ENCODE results near the gene PRKACG.
A peak's percentile ranks its signal among the peaks of the same experiment; 100 is the strongest.
"Not testable (repeated sequence)": the region's sequence is repeated elsewhere in the genome, so short reads cannot be mapped to it uniquely, and the experiment has no call there.

PRKACG gene

DNA sequence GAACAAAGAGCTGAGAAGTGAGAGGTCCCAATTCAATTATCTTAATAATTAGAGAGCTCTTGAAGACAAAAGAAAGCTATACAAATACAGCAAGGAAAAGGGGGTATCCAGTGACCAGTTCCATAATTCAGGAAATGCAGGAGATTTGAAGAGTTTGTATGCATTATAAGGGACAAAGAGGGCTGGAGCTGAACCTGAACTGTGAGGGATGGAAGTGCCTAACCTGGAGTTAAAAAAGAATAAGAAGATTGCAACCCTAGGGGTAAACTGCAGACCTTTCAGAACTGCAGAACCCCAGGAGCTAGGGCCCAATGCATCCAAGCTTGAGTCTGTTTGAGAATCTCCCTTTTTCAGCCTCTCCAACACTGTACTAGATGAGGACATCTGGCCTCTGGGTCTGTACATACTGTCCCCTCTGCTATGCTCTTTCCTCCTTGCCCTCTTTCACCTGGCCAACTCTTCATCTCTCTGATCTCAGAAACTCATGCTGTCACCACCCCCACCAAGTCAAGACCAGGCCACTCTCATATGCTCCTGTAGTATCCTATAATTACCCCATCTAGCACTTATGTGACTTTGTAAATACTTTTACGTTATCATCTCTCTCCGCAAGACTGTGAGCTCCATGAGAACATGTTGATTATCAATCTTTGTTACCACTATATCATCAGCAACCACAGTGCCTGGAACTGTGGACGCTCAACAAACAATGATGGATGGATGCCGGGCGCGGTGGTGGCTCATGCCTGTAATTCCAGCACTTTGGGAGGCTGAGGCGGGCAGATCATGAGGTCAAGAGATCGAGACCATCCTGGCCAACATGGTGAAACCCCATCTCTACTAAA, 6.6 kb upstream of the PRKACG start:
- DNase-seq, result peak; percentile 62

DNA sequence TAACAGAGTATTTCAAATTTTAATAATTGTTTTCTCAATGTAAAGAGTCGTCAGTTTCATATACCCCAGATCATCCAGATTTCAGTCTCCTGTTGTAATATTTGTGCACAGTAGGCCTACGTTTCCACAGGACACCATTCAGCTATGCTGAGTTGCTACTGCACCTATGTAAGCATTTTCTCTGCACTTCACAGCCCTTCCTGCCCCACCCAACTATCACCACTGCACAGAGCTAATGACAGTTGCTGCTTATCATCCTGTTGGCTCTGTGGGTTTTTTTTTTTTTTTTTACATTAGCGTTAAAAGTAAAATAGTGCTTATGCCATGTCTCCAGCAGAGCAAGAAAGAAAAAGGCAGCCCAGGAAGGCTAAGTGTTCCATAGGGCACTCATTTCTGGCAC, 5.9 kb upstream of the PRKACG start:
- DNase-seq, result peak; percentile 93

DNA sequence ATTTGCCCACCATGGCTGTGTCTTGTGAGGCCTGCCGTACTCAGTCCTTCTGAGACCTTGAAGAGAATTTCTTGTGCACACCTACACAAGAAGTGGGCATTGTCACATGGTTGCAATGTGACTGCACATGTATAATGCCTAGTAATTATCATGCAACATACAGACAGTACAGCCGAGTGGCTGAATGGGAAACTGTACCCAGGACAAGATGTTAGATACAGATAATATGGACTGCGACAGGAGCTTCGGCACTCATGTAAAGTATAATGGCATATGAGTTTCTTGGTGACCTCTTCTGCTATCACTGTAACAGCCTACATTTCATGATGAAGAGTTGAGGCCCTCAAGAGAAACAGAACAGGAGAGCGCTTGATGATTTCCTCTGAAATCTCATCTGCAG, 4.8 kb upstream of the PRKACG start:
- DNase-seq, result peak; percentile 78

DNA sequence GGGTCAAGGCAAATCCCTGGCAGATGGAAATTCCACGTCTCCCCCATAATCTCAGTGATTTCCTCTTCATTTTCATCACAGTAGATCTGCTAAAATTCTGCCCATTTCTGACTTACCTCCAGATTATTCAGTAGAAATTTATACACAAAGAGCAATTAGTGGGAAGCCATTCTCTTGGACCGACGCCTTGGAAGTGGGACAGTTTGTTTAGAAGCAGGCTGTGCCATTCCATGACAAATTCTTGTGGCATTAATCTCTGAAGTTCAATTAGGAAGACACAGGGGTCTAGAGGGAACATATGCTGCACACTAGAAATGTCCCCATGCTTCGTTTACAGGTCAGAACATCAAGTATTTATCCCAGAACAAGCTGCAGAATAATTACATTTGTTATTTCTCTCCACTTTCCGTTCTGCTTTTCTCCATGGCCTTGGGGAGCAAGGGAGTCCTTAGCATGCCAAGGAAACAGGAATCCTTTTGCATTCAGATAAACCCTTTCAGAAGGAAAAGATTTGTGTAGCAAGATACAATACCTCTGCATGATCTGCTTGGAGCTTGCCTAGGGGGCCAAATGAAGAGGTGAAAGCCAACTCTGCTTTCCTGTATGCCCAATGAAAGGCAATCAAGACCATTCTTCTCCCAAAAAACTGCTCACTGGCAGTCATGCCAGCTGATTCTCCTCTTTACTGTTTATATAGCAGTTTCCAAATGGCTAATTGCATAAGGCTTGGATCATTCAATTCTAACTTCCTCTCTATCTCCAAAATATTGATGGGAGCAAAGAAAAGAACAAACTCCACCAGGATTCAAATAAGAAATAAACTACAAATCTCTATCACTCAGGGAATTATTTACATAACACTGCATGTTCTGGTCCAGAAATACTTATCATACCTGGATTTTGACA, 2.5 kb upstream of the PRKACG start:
- DNase-seq, result no peak

DNA sequence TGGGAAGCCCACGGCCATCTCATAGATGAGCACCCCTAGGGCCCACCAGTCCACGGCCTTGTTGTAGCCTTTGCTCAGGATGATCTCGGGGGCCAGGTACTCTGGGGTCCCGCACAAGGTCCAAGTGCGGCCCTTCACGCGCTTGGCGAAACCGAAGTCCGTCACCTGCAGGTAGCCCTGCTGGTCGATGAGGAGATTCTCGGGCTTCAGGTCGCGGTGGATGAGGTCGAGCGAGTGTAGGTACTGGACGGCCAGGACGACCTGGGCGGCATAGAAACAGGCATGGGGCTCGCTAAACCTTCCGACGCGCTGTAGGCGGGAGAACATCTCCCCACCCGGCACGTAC, 558 bp downstream of the PRKACG start:
- no peak for DNase-seq

DNA sequence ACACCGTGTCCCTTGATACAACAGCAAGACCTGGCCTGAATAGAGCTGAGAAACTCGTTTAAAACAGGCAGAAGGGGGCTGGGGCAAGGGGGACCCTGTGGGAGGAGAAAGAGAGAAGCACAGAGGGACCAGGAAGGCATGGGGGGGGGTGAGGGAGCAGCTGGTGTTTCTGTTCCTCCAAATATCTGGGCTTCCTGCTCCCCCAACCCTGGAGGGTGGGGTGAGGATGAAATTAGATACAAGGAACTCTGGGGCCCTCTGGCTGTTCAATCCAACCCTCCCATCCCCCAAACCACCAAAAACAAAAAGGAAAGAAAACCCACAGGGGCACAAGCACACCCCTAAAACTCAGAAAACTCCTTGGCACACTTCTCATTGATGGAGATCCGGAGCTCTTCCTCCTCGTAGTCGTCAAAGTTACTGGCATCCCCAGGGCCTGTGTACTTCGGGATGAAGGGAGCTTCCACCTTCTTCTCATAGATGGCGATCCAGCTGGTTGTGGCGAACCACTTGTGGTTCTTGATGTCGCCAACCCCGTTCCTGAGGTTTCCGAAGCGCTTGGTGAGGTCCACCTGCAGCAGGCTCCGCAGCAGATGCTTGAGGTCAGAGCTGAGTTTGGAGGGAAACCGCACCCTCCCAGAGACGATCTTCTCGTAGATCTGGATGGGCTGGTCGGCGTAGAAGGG, 1.1 kb downstream of the PRKACG start:
- no peak for DNase-seq

DNA sequence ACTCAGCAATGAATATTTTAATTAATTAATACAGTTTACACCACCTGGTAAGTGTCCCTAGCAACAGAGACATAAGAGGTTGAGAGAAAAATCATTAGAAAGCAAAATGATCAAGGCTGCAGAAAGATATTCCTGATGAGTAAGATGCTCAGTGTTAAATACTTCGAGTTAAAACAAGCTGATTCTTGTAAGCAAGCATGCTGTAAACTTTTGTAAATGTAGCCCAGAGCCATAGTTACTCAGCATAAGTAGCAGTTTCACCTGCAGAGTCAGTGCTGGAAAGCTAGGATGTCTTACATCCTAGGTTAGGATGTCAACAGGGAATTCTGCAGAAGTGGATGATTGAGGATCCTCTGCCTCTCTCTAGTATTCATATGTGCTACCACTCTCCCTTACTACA, 4.2 kb downstream of the PRKACG start:
- no peak for DNase-seq

DNA sequence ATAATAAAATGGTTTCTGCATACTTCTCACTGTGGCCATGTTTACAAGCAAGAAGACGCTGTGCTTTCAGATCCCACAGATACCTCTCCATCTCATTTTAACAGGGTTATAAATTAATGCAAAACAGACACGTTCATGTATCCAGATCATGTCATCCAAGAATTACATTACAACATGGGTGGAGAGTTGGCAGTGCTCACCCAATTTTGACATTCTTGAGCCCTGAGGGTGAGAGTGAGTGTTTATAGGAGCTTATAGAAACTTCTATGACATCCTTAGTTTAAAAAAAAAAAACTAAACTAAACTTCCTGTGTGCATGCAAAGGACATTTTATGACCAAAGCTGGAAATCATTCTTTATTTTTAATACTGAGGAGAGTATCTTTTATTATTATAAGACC, 9.1 kb downstream of the PRKACG start:
- DNase-seq, result no peak

DNA sequence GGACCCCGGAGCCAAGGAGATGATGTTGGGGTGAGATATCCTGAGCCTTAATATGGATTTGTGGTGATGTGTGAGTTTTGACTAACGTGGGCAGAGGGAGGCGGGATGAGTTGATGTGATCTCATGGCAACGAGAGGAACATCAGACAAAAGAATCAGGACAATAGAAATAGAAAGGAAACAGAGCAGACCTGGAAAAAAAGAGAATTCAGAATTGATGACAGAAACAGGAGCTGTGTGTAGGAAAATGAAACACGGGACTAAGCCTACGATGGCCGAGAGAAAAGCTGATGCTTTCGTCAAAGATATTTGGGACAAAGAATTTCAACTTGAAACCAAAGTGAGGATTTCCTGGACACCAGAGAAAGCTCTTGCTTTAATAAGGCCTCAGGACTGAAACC, 10.9 kb downstream of the PRKACG start:
- no peak for DNase-seq

DNA sequence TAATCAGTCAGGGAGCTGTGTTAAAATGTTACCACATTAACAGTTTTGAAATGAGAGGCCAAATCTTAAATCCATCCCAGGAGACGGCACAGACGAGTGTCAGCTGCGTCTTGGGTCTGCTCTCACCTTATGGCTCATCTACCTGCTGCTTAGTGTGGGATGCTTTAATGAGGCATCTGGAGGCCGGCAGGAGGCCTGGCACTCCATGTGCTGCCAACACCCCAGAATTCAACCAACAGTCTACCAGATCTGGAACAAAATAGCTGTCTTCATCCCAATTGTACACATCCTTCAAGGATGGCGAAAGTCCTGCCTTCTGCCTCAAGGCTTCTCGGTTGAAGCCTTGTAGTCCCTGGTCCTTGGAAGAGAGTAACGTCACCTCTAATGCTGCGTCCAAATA, 12.0 kb downstream of the PRKACG start:
- no peak for DNase-seq

DNA sequence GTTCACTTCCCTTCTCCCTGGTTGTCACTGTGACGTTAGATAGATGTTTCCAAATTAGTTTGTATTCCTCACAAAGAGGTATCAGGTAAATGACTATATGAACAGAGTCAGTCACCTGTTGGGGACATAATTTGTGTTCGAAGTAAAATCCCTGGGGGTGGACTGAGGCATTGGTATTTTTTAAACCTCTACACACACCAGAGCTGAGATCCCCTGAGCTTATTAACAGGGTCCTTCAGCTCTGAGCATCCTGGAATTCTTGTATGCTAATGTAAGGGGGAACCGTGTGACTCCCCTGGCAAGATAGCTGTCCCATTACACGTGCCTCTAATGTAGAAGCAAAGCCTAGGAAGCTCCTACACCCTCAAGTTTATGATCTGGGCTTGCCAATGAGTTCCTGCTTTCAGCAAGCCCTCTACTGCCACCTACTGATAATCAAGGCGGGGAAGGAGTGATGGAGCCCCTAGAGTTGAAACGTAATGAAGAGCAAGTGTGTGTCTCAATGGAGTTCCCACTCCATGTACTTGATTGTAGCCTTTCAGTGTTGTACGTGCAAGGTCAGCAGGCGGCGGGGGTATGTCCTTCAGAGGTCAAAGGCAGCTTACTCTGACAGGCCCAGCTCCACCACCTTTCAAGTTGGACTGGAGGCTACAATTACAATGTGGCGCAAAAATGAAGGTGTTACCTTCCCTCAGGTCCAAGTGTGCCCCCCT, 14.4 kb downstream of the PRKACG start:
- DNase-seq, result peak; percentile 90

DNA sequence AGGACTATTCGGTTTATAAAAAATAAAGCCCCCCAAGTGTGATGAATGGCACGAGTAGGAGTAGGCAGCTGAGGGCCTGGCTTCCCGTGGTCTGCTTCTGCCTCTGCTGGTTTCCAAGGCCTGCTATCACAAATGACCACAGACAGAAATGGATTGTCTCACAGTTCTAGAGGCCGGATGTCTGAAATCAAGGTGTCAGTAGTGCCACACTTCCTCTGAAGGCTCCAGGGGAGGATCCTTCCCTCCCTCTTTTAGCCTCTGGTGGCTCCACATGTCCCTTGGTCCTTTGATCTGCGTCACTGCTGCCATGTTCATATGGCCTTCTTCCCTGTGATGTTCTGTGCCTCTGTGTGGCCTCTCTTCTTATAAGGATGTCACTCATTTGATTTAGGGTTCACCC, 15.1 kb downstream of the PRKACG start:
- DNase-seq, result peak; percentile 42

DNA sequence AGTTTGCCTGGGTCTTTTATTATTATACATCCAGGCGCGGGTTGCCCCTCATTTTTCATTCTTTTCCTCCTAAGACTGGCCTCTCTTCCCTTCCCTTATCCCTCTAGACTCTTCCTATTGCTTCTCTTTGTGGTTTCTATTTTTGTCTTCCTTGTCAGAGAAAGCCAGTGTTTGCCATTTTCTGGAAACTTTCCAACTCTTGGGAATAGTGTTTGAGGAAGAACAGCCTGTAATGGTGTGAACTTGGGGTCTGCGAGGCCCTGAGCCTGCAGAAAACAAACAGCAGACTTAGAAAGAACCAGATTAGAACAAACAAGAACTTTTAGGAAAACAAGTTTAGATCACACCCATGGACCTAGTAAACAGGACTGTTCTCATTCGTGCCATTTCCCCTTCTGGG, 15.5 kb downstream of the PRKACG start:
- DNase-seq, result no peak

DNA sequence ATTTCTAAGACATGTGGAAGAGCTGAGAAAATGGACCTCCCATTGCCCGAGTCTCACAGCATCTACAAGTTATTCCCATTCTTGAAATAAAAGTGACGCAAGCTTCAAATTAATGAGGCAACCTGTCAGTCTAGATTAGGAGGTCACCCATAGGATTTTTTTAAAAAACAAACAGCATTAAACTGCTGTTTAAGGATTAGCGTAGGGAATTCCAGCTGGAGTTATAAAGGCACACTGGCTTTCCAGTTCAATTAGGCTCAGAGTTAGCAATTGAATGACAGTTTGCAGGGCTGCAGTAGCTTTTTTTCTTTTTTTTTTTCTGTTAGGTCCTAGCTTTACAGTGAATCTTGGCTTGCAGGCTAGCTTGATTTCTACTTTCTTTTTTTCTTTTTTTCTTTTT, 16.2 kb downstream of the PRKACG start:
- DNase-seq, result no peak

DNA sequence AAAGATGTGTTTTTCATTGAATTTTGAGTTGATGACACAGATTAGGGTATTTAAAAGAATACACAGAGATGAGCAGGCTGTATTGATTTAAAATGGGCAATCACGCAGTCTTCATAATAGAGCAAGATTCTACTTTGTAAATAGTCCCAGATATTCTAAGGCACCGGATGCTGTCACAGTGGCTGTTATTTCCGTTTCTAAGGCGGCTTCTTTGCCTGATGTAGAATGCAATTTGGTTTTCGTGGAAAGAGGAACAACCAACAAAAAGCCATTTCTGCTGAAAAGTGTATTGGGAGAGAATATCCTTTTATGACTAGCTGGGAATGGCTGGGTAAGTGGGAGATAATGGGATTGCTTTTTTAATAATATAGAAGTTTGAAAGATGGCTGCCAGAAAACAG, 17.5 kb downstream of the PRKACG start:
- no peak for DNase-seq

DNA sequence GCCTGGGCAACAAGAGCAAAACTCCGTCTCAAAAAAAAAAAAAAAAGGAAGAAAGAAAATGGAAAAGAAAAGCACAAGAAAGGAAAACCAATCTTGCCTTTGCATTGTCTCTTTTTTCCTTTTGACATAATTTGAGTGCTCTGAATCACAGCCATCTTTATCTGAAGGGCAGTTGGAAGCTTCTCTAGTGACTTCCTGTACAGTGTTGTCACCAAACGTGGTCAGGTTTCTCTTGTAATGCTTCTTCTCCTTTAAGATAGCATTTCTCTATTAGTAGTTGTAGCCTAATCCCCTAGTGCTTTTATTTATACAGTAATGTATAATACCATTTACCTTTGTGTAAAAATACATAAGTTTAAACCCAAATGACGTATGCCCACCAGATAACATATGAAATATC, 18.1 kb downstream of the PRKACG start:
- no peak for DNase-seq

DNA sequence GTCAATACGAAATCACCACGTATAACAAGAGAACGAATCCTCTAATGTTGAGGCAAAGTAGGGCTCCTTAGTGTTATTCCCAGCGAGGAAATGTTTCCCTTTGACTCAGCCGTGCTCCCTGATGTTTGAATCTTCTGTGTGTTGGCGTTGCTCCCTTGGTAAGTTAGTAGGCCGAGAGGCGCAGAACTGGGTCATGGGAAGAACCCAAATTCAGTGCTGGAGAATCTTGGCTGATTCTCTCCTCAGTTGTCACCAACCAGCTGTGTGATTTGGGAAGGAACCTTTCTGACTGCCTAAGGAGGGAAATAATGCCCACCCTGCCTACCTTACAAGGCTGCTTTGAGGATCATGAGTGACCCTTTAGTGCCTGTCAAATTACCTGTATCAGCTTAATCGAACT, 22.5 kb downstream of the PRKACG start:
- DNase-seq, result no peak

DNA sequence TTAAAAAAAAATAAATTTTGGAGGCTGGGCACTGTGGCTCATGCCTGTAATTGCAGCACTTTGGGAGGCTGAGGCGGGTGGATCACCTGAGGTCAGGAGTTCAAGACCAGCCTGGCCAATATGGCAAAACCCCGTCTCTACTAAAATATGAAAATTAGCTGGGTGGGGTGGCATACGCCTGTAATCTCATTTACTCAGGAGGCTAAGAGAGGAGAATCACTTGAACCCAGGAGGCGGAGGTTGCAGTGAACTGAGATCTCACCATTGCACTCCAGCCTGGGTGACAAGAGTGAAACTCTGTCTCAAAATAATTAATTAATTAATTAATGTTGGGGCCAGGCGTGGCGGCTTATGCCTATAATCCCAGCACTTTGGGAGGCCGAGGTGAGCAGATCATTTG, 27.0 kb downstream of the PRKACG start:
- DNase-seq, result not testable (repeated sequence)

DNA sequence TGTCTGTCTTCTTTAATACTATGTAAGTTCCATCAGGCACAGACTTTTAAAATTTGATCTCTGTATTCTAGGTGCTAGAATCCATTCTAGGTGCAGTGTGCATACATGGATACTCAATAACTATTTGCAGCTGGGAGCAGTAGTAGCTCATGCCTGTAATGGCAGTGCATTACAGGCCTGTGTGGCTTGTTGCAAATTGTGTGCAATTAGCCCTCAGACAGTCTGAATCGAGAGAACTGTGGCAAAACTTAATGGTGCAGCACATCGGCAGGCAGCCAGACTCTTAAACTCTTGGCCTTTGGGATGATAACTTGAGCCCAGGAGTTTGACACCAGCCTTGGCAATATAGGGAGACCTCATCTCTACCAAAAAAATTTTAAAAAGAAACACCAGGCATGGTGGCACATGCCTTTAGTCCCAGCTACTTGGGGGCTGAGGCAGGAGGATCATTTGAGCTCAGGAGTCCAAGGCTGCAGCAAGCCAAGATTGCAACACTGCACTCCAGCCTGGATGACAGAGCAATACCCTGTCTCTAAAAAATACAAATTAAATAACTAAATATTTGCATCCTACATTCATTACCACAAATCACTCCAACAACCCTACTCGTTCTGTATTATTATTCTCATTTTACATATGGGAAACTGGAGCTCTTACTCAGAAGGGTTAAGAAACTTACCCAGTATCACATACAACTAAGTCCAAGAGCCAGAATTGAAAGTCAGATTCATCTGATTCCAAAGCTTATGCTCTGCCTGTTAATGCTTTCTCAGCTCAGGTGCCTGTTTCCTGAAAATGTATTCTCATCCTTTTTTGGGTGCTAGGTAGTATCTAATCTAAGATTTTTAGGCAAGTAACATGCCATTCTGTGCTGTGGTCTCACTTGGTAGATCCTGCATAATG, 30.1 kb downstream of the PRKACG start:
- no peak for DNase-seq

DNA sequence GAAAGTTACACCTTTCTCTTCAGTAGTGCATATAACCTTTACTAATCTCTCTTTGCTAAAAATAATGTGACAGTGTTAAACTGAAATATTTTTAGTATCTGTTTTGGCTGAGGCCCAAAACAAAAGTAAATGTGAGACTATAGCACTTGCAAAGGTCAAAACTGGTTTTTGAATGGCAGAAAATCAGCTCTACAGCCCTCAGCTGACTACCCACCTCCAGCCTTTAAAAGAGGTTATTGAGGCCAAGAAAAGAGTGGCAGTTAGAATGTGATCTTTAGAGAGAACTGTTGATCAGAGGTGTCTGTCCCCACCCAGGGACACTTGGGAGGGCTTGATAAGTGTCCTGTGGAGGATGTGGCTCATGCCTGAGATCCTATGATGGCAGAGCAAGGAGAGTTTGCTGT, 30.9 kb downstream of the PRKACG start:
- DNase-seq, result peak; percentile 69

DNA sequence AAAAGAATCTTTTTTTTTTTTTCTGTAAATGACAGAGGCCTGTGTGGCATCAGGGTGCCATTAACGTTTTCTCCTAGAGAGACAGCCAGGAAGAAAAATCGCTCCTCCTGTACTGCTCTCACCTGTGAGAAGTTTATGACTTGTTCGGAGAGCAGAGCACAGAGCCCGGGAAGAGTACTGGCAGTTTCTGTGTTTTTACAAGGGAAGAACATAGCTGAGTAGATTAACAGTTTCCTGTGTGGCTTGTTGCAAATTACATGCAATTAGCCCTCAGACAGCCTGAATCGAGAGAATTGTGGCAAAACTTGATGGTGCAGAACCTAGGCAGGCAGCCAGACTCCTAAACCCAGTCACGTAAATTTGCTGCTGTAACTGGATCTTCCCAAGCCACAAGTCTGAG, 32.1 kb downstream of the PRKACG start:
- no peak for DNase-seq

DNA sequence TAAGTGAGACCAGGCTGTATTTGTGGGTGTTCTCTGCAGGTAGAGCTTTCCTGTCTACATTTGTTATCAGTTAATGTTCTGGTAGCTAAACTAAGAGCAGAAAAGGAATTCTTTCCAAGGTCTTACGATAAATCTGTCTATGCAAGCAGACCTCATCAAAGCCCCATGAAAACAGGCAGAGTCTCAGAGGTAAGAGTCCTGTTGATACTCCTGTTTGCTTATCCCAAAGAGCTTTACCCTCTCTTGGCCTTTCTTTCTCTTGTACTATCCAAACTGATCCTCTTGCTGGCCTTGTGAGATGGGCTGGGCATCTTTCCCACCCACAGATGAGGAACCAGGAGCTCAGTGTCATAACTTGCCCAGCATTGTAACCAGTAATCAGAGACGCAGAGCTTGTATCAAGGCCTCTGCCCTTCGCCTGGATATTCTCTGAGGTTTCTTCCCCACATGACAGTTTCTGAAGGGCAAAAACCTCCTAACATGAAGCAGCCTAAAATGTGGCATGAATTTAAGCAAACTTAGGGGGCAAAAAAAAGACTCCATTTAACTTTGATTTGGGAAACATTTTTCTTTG, 33.5 kb downstream of the PRKACG start:
- no peak for DNase-seq
